ENCODE data around the gene GNAI2. TPM values are rescaled to one million over a fixed set of nuclear protein-coding genes. Genes with fewer than 3 reads are reported as not detected.
"Not testable (repeated sequence)": the region's sequence is repeated elsewhere in the genome, so short reads cannot be mapped to it uniquely, and the experiment has no call there.

GNAI2 gene
- total and polyA plus RNA-seq, 12 donors = 109 to 275 (median 166) TPM

DNA sequence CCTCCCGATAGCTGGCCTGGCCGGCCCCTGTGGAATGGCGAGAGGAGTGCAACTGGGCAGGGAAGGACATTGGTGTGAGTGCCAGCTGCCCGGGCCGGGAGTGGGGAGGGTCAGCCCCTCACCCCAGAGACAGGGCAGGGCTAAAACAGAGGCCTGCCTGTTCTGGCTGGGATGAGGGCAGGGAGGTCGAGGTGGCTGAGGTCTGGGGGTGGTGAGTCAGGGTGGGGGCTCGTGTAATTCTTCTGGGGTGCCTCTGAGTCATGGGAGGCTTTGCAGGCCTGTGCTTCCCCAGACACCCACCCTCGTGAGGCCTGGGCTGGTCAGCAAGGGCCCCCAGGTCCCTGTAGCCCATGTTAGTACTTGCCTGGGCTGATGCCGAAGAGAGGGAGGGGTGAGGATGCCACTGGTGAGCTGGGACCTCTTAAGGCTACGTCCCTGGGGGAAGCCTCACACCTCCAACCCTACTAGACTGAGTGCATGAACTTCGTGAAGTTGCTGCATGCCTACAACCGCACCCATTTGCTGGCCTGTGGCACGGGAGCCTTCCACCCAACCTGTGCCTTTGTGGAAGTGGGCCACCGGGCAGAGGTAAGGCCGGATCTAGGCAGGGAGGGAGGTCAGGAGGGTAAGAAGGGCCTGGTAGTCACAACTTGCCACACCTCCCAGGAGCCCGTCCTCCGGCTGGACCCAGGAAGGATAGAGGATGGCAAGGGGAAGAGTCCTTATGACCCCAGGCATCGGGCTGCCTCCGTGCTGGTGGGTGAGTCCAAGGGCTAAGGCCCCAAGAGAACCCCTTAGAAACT lies 34.6 kb downstream of the GNAI2 start:
- Histone ChIP-seq H3K4me3 (peak overlapping the region in 2 of 4 donors; percentile 19 to 37), H3K27me3 (peaks cover 4% of the 10 kb centered on the region), H3K4me1 (replicated peaks in 1 of 2) (peaks cover 47 to 59% of the 10 kb centered on the region in 2 donors), H3K27ac (peak overlapping the region; percentile 70 to 97 (median 89)), H3K36me3 (replicated peaks in 1 of 2) (peaks cover 0 to 19% of the 10 kb centered on the region in 2 donors), H3K9me3 (replicated peaks in 1 of 3) (no peaks in the 10 kb centered on the region)
- no peak for TF ChIP-seq CTCF (IDR thresholded peaks at IDR 0.05)
- no peak for TF ChIP-seq POLR2A (IDR thresholded peaks at IDR 0.05)
- DNase-seq = peak in 1 of 7 donors; percentile 50
- WGBS, 4 donors = 41 to 55% (median 48%) methylated on average over 15 to 19 of the region's 19 CpGs
- intact Hi-C loops (cut with DNase I) = loop anchor here (5.0 to 10.0 kb wide), 4 partner anchors 38 to 146 kb away; partner anchors contain the start of gene HYAL2 (in 1 of the 2)

DNA sequence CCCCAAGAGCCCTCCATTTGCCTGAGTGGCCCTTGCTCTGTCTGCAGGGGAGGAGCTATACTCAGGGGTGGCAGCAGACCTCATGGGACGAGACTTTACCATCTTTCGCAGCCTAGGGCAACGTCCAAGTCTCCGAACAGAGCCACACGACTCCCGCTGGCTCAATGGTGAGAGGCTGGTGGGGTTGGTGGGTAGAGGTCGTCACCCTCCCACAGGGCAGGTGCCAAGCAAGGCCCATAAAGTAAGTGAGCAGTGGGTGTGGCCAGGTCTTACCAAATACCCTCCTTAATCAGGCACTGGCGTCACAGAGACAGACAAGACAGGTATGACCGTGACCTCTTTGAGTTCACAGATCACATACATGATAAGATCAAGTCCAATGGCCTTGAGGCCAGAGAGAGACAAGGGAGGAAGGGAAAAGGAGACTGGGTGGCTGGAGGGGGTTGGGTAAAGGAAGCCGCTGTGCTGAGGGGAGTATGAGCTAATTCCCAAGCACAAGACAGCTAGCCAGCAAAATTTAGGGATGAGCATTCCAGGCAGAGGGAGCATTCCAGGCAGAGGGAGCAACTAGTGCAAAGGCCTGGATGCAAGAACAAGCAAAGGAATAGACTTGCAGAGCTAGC lies 35.4 kb downstream of the GNAI2 start:
- no peaks in the 10 kb centered on the region for H3K9me3 ChIP-seq (replicated peaks in 1 of 3)
- H3K4me3 ChIP-seq = peak overlapping the region in 1 of 4 donors; percentile 37
- H3K27ac ChIP-seq = peak overlapping the region; percentile 70 to 97 (median 89)
- DNase-seq = peak in 6 of 7 donors; percentile 69 to 95 (median 82)
- H3K27me3 ChIP-seq = peaks cover 4% of the 10 kb centered on the region
- WGBS, 4 donors = 36 to 55% (median 47%) methylated on average over 8 to 10 of the region's 10 CpGs
- peaks cover 45 to 52% of the 10 kb centered on the region in 2 donors for H3K4me1 ChIP-seq (replicated peaks in 1 of 2)
- intact Hi-C loops (cut with DNase I) = loop anchor here (5.0 to 10.0 kb wide), 4 partner anchors 39 to 147 kb away; partner anchors contain the start of gene HYAL2 (in 1 of the 2)
- peaks cover 0 to 25% of the 10 kb centered on the region in 2 donors for H3K36me3 ChIP-seq (replicated peaks in 1 of 2)
- TF ChIP-seq POLR2A (IDR thresholded peaks at IDR 0.05) (peak in 1 of 2 donors; percentile 11), CTCF (IDR thresholded peaks at IDR 0.05) (no peak)

DNA sequence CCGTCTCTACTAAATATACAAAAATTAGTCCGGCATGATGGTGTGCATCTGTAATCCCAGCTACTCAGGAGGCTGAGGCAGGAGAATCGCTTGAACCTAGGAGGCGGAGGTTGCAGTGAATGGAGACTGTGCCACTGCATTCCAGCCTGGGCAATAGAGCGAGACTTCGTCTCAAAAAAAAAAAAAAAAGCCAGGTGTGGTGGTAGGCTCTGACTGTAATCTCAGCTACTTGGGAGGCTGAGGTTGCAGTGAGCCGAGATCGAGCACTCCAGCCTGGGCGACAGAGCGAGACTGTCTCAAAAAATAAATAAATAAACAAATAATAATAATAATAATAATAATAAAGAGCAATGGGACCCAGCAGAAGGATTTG lies 36.5 kb downstream of the GNAI2 start:
- intact Hi-C loops (cut with DNase I) = loop anchor here (5.0 to 10.0 kb wide), 4 partner anchors 40 to 148 kb away; partner anchors contain the start of gene HYAL2 (in 1 of the 2)
- WGBS, 4 donors = 61 to 65% (median 63%) methylated on average over 10 of the region's 10 CpGs
- Histone ChIP-seq H3K36me3 (replicated peaks in 1 of 2) (peaks cover 0 to 30% of the 10 kb centered on the region in 2 donors), H3K4me1 (replicated peaks in 1 of 2) (peaks cover 45 to 48% of the 10 kb centered on the region in 2 donors), H3K27ac (peak overlapping the region in 3 of 5 donors; percentile 19 to 39 (median 32))
- not testable (repeated sequence) for H3K27me3 ChIP-seq; H3K4me3 ChIP-seq; DNase-seq; H3K9me3 ChIP-seq (replicated peaks in 1 of 3)

- peak overlapping the region in 3 of 5 donors; percentile 19 to 43 (median 39) for H3K27ac ChIP-seq
Observed at GRCh38 chr3:50272911-50273688, 37.1 kb downstream of the GNAI2 start.

More at GRCh38 chr3:50272911-50273688, 37.1 kb downstream of the GNAI2 start:
- H3K36me3 ChIP-seq (replicated peaks in 1 of 2) = peaks cover 0 to 33% of the 10 kb centered on the region in 2 donors
- intact Hi-C loops (cut with DNase I) = loop anchor here (5.0 to 10.0 kb wide), 4 partner anchors 41 to 148 kb away; partner anchors contain the start of gene HYAL2 (in 1 of the 2)
- peak overlapping the region in 1 of 4 donors; percentile 30 for H3K4me3 ChIP-seq
- H3K9me3 ChIP-seq (replicated peaks in 1 of 3) = no peaks in the 10 kb centered on the region
- H3K4me1 ChIP-seq (replicated peaks in 1 of 2) = peaks cover 45 to 48% of the 10 kb centered on the region in 2 donors
- peaks cover 4% of the 10 kb centered on the region for H3K27me3 ChIP-seq
- DNase-seq = peak; percentile 70 to 92 (median 87)
- peak in 1 of 2 donors; percentile 9 for TF ChIP-seq POLR2A (IDR thresholded peaks at IDR 0.05)
- TF ChIP-seq CTCF (IDR thresholded peaks at IDR 0.05) = peak; percentile 97 to 99 (median 98)
- 0 to 11% (median 2%) methylated on average over 4 to 61 of the region's 61 CpGs for WGBS, 4 donors

Measured in adrenal gland (tissue), 12 donors.